HAP-1 (cell line): ENCODE results near the gene IFT81.

Source experiments
- DNase-seq, 2 experiments: peaks; one replicate each; pipeline ENCODE4 v3.0.0-alpha.2; 2016 to 2020; ENCODE audit warnings: low spot score in 2 of 2
- H3K27me3 ChIP-seq: fragments of 250-450 bp; sonication (Bioruptor Pico); 2 replicates; pipeline ENCODE4 v1.5.1; 2020; ENCODE audit warnings: low read depth, mild to moderate bottlenecking, moderate library complexity
- H3K36me3 ChIP-seq: fragments of 250-450 bp; sonication (Bioruptor Pico); replicated peaks from 2 replicates; pipeline ENCODE4 v1.5.1; 2020; ENCODE audit warnings: mild to moderate bottlenecking
- H3K4me1 ChIP-seq: fragments of 250-450 bp; sonication (Bioruptor Pico); 2 replicates; pipeline ENCODE4 v1.5.1; 2020; ENCODE audit warnings: mild to moderate bottlenecking
- H3K4me3 ChIP-seq: fragments of 250-450 bp; sonication (Bioruptor Pico); 2 replicates; pipeline ENCODE4 v1.5.1; 2020; ENCODE audit warnings: mild to moderate bottlenecking, moderate library complexity
- H3K9me3 ChIP-seq: fragments of 250-450 bp; sonication (Bioruptor Pico); 2 replicates; pipeline ENCODE4 v1.5.1; 2020; ENCODE audit warnings: mild to moderate bottlenecking, moderate library complexity
- in situ Hi-C: fragments of 300-500 bp; cut with MboI; formaldehyde crosslinking; loops from 3 replicates; pipeline ENCODE4 v1.14.3; 2020; ENCODE audit warnings: low sequenced_read_pairs, inconsistent platforms, mixed read lengths

The IFT81 gene

GRCh38 chr12:110176745-110177144 is 52.6 kb downstream of the IFT81 start:
- H3K4me3 ChIP-seq, result no peak overlapping the region
- in situ Hi-C loops, result no loop called here
- no peaks in the 10 kb centered on the region for H3K27me3 ChIP-seq
- peaks cover 14% of the 10 kb centered on the region for H3K4me1 ChIP-seq
- no peaks in the 10 kb centered on the region for H3K9me3 ChIP-seq
- DNase-seq, result no peak
- peaks cover 1% of the 10 kb centered on the region for H3K36me3 ChIP-seq

- Histone ChIP-seq H3K9me3 (no peaks in the 10 kb centered on the region), H3K4me3 (no peak overlapping the region), H3K4me1 (peaks cover 13% of the 10 kb centered on the region), H3K27me3 (no peaks in the 10 kb centered on the region), H3K36me3 (peaks cover 11% of the 10 kb centered on the region)
- DNase-seq, result peak; percentile 60 to 80
- in situ Hi-C loops, result no loop called here
Measured at GRCh38 chr12:110179291-110179690, 55.1 kb downstream of the IFT81 start.

- Histone ChIP-seq H3K36me3 (peaks cover 11% of the 10 kb centered on the region), H3K9me3 (no peaks in the 10 kb centered on the region), H3K4me1 (peaks cover 7% of the 10 kb centered on the region), H3K4me3 (no peak overlapping the region), H3K27me3 (no peaks in the 10 kb centered on the region)
- no peak for DNase-seq
- in situ Hi-C loops, result no loop called here
Measured at GRCh38 chr12:110180591-110181005, 56.4 kb downstream of the IFT81 start.

GRCh38 chr12:110182281-110182680 is 58.1 kb downstream of the IFT81 start:
- Histone ChIP-seq H3K4me3 (no peak overlapping the region), H3K36me3 (peaks cover 15% of the 10 kb centered on the region), H3K4me1 (peaks cover 7% of the 10 kb centered on the region), H3K27me3 (no peaks in the 10 kb centered on the region), H3K9me3 (peaks cover 8% of the 10 kb centered on the region; the same call in 1 of the 2 replicates)
- no peak for DNase-seq
- in situ Hi-C loops, result no loop called here

GRCh38 chr12:110183386-110183785 is 59.2 kb downstream of the IFT81 start:
- peaks cover 8% of the 10 kb centered on the region; the same call in 1 of the 2 replicates for H3K9me3 ChIP-seq
- in situ Hi-C loops, result no loop called here
- no peaks in the 10 kb centered on the region for H3K27me3 ChIP-seq
- H3K4me3 ChIP-seq, result no peak overlapping the region
- peaks cover 7% of the 10 kb centered on the region for H3K4me1 ChIP-seq
- H3K36me3 ChIP-seq, result peaks cover 15% of the 10 kb centered on the region
- no peak for DNase-seq

GRCh38 chr12:110185626-110186025 is 61.5 kb downstream of the IFT81 start:
- no peak for DNase-seq
- Histone ChIP-seq H3K4me1 (no peaks in the 10 kb centered on the region), H3K9me3 (peaks cover 8% of the 10 kb centered on the region; the same call in 1 of the 2 replicates), H3K4me3 (no peak overlapping the region), H3K27me3 (no peaks in the 10 kb centered on the region), H3K36me3 (peaks cover 15% of the 10 kb centered on the region)
- in situ Hi-C loops, result no loop called here

GRCh38 chr12:110186059-110186458 is 61.9 kb downstream of the IFT81 start:
- Histone ChIP-seq H3K4me3 (no peak overlapping the region), H3K9me3 (peaks cover 8% of the 10 kb centered on the region; the same call in 1 of the 2 replicates), H3K4me1 (no peaks in the 10 kb centered on the region), H3K27me3 (no peaks in the 10 kb centered on the region), H3K36me3 (peaks cover 15% of the 10 kb centered on the region)
- in situ Hi-C loops, result no loop called here
- no peak for DNase-seq

GRCh38 chr12:110193196-110193595 is 69.0 kb downstream of the IFT81 start:
- Histone ChIP-seq H3K27me3 (no peaks in the 10 kb centered on the region), H3K36me3 (no peaks in the 10 kb centered on the region; the same call in 1 of the 2 replicates), H3K4me3 (no peak overlapping the region), H3K4me1 (no peaks in the 10 kb centered on the region), H3K9me3 (no peaks in the 10 kb centered on the region)
- no peak for DNase-seq
- in situ Hi-C loops, result no loop called here

- H3K27me3 ChIP-seq, result no peaks in the 10 kb centered on the region
- peaks cover 10% of the 10 kb centered on the region; the same call in 1 of the 2 replicates for H3K4me1 ChIP-seq
- in situ Hi-C loops, result no loop called here
- no peak overlapping the region for H3K4me3 ChIP-seq
- H3K9me3 ChIP-seq, result no peaks in the 10 kb centered on the region
- peaks cover 5% of the 10 kb centered on the region; the same call in 1 of the 2 replicates for H3K36me3 ChIP-seq
- no peak for DNase-seq
Measured at GRCh38 chr12:110197003-110197402, 72.8 kb downstream of the IFT81 start.

- in situ Hi-C loops, result no loop called here
- no peak overlapping the region for H3K4me3 ChIP-seq
- H3K36me3 ChIP-seq, result peaks cover 5% of the 10 kb centered on the region; the same call in 1 of the 2 replicates
- H3K4me1 ChIP-seq, result peaks cover 10% of the 10 kb centered on the region; the same call in 1 of the 2 replicates
- H3K9me3 ChIP-seq, result no peaks in the 10 kb centered on the region
- no peaks in the 10 kb centered on the region for H3K27me3 ChIP-seq
- no peak for DNase-seq
Measured at GRCh38 chr12:110198386-110198785, 74.2 kb downstream of the IFT81 start.

GRCh38 chr12:110199339-110200123 is 75.4 kb downstream of the IFT81 start:
- Histone ChIP-seq H3K9me3 (no peaks in the 10 kb centered on the region), H3K4me1 (peaks cover 13% of the 10 kb centered on the region; the same call in 1 of the 2 replicates), H3K4me3 (no peak overlapping the region), H3K36me3 (peaks cover 16% of the 10 kb centered on the region), H3K27me3 (no peaks in the 10 kb centered on the region)
- in situ Hi-C loops, result no loop called here
- DNase-seq, result peak; percentile 29 to 43

GRCh38 chr12:110200124-110200417 is 75.9 kb downstream of the IFT81 start:
- Histone ChIP-seq H3K27me3 (no peaks in the 10 kb centered on the region), H3K4me3 (no peak overlapping the region), H3K4me1 (peaks cover 13% of the 10 kb centered on the region; the same call in 1 of the 2 replicates), H3K9me3 (no peaks in the 10 kb centered on the region), H3K36me3 (peaks cover 19% of the 10 kb centered on the region)
- in situ Hi-C loops, result no loop called here
- DNase-seq, result no peak

- in situ Hi-C loops, result no loop called here
- H3K9me3 ChIP-seq, result no peaks in the 10 kb centered on the region
- H3K27me3 ChIP-seq, result no peaks in the 10 kb centered on the region
- H3K36me3 ChIP-seq, result peaks cover 19% of the 10 kb centered on the region
- no peak for DNase-seq
- peaks cover 13% of the 10 kb centered on the region; the same call in 1 of the 2 replicates for H3K4me1 ChIP-seq
- H3K4me3 ChIP-seq, result no peak overlapping the region
Measured at GRCh38 chr12:110201995-110202394, 77.8 kb downstream of the IFT81 start.

- no peaks in the 10 kb centered on the region for H3K9me3 ChIP-seq
- DNase-seq, result no peak
- in situ Hi-C loops, result no loop called here
- peaks cover 19% of the 10 kb centered on the region for H3K36me3 ChIP-seq
- H3K4me1 ChIP-seq, result peaks cover 13% of the 10 kb centered on the region; the same call in 1 of the 2 replicates
- H3K27me3 ChIP-seq, result no peaks in the 10 kb centered on the region
- H3K4me3 ChIP-seq, result no peak overlapping the region
Measured at GRCh38 chr12:110203546-110203945, 79.4 kb downstream of the IFT81 start.
